Sigmoid colon (tissue), 4 donors: Measurements from ENCODE around the gene SHB.

Experiments
- CTCF ChIP-seq, 4 experiments: fragments of 450-650 bp in 3 of 4; fragments of 200-600 bp in 1 of 4; IDR thresholded peaks; one replicate each; pipeline ENCODE4 v1.5.1; 2016 to 2019; ENCODE audit warnings: antibody characterized with exemption in 4 of 4, mild to moderate bottlenecking in 3 of 4, moderate library complexity in 2 of 4
- EP300 ChIP-seq, 4 donors: sonication (generic); formaldehyde crosslinking; IDR thresholded peaks; one replicate each; pipeline ENCODE4 v1.6.1; 2017; ENCODE audit warnings: antibody characterized with exemption in 4 of 4
- POLR2A ChIP-seq, 2 donors: fragments of 450-650 bp; IDR thresholded peaks; one replicate each; pipeline ENCODE4 v1.6.1; 2016; ENCODE audit warnings: antibody characterized with exemption in 2 of 2, mild to moderate bottlenecking in 2 of 2, moderate library complexity in 2 of 2
- POLR2AphosphoS5 ChIP-seq, 4 donors: sonication (generic); formaldehyde crosslinking; IDR thresholded peaks; one replicate each; pipeline ENCODE4 v1.6.1; 2017; ENCODE audit warnings: antibody characterized with exemption in 4 of 4

DNA sequence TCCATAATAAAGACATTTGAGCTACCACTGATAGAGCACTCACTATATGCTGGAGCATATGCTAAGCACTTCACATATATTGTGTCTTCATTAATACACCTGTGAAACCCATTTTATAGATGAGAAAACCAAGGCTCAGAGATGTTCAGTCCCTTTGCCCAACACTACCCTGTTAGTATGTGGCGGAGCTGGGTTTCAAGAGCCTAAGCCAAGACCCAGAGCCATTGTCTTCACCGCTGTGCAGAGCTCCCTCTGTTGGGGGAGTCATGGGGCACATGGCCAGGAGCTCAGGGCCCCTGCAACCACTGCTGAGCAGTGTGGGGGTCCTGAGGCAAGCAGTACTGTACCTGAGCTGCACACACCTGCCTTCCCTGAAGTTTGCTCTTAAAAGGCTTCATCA is 127.8 kb downstream of the SHB start:
- TF ChIP-seq CTCF (IDR thresholded peaks at IDR 0.05) (no peak), EP300 (IDR thresholded peaks at IDR 0.05) (no peak), POLR2A (IDR thresholded peaks at IDR 0.05) (no peak), POLR2AphosphoS5 (IDR thresholded peaks at IDR 0.05) (no peak)
